HG03196 (cell line): ENCODE data around the gene NOTCH1.

Experiments used
- ATAC-seq: cut with Tn5 transposase; IDR thresholded peaks from one replicate; pipeline ENCODE4 v1.9.1; 2021; ENCODE audit not compliant: unreplicated experiment

Gene NOTCH1

DNA sequence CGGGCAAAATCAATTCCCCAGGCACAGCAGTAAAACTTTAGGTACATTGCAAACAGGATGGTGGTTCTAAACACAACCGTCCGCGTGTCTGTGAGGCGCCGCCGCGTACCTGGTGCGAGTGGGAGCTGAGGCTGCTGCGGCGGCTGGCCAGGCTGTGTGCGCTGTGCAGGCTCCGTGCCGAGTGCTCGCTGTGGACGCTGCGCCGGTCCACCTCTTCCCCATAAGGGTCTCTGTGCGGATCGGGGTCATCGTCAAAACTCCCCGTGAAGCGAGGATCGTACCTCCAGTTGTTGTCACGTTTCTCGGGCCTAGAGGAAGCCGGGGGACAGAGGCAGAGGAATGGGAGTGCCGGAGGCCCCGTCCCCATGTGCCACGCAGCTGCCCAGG is 79.7 kb downstream of the NOTCH1 start:
- no peak for ATAC-seq

GRCh38 chr9:136465500-136466154 is 80.2 kb downstream of the NOTCH1 start:
- no peak for ATAC-seq

GRCh38 chr9:136464241-136464640 is 81.6 kb downstream of the NOTCH1 start:
- no peak for ATAC-seq

DNA sequence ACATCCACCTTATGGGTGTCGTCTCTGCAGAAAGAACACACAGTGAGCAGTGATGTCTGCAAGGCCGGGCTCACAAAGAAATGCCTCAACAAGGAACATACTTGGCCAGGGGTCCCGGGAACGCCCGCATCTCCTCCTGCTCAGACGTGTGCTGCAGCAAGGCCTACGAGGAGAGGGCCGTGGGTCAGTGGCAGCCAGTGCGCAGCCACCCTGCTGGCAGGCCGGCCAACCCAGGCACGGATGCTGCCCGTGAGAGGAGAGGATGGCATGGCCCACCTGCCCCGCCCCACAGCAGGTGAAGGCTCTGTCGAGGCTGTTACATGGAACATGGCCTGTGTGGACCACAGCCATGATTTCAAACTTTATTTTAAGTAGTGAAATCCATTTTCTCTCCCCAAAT is 82.3 kb downstream of the NOTCH1 start:
- ATAC-seq = no peak

DNA sequence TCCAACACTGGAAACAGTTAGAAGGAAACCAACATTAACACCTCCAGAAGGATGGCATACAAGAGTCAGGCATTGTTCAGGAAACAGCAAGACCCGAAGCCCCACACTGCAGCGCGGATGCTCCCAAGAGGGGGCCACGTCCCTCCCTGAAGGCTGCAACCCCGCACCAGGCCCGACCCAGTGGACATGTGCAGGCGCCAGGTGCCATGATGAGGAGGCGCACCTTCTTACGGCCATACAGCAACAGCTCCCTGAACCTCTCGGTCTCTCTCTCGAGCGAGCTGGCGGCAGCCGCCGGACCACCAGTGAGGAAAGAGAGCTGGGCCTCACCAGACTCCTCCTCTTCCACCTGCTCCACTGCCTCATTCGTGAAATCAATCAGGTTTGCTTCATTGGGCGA is 83.2 kb downstream of the NOTCH1 start:
- ATAC-seq = no peak

DNA sequence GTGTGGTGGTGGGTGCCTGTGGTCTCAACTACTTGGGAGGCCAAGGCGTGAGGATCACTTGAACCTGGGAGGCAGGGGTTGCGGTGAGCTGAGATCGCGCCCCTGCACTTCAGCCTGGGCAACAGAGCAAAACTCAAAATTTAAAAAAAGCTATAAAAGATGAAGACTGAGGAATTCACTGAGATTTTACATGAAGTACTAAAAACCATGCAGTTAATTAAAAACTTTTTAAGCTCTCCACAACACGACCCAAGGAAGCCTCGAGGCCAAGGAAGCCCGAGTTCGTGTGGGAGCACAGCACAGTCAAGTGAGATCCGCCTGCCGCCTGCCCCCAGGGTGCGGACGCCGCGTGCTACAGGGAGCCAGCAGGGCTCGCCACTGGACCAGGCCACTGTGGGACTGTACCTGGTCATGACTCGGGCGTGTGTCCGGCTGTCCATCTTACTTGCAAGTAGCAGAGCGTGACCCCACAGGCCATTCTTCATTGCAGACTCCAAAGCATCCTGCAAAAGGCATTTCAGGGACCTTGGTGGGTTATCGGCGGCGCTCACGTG is 85.0 kb downstream of the NOTCH1 start:
- ATAC-seq = no peak

- no peak for ATAC-seq
These were observed 86.4 kb downstream of the NOTCH1 start for GRCh38 chr9:136459425-136459824.

- ATAC-seq = no peak
These were observed 88.5 kb downstream of the NOTCH1 start for GRCh38 chr9:136457326-136457725.

GRCh38 chr9:136456258-136456657 is 89.6 kb downstream of the NOTCH1 start:
- ATAC-seq = no peak

GRCh38 chr9:136455043-136456002 is 90.5 kb downstream of the NOTCH1 start:
- no peak for ATAC-seq

GRCh38 chr9:136454026-136454796 is 91.6 kb downstream of the NOTCH1 start:
- no peak for ATAC-seq

- no peak for ATAC-seq
These were observed 92.5 kb downstream of the NOTCH1 start for GRCh38 chr9:136453326-136453725.

GRCh38 chr9:136451221-136451877 is 94.5 kb downstream of the NOTCH1 start:
- no peak for ATAC-seq

DNA sequence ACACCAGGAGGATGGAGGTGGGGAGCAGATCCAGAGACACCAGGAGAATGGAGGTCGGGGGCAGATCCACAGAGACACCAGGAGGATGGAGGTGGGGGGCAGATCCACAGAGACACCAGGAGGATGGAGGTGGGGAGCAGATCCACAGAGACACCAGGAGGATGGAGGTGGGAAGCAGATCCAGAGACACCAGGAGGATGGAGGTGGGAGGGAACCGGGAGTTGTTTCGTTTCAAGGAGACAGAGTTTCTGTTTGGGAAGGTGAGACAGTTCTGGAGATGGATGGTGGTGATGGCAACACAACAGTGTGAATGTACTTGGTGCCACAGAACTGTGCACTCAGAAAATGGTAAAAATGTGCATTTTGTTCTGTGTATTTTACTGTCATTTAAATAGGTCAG is 97.2 kb downstream of the NOTCH1 start:
- no peak for ATAC-seq

DNA sequence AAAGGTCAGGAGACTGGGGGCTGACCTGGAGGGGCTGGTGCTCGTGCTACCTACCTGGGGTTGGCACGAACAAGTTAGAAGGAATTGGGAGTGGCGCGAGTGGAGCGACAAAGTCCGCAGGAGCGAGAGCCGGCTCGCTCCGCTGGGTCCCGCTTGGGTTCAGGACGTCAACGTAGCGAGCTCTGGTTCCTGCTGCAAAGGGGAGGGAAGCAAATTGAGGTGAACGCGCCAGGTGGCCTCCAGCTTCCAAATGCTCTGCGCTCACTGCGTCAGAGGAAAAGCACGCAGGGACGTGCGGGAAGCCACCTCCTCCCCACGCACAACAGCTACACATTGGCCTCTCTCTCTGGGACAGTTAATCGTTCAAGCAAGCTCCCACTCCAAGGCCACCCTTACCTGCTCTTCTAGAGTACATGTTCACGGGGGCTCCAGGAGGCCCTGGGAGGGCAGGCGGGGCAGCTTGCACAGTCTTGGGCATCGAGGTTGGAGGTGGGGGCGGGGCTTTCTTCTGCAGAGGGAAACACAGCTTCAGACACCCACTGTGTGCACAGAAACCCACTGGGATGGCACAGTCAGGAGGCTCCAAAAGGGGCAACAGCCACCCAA is 98.6 kb downstream of the NOTCH1 start:
- ATAC-seq = no peak

DNA sequence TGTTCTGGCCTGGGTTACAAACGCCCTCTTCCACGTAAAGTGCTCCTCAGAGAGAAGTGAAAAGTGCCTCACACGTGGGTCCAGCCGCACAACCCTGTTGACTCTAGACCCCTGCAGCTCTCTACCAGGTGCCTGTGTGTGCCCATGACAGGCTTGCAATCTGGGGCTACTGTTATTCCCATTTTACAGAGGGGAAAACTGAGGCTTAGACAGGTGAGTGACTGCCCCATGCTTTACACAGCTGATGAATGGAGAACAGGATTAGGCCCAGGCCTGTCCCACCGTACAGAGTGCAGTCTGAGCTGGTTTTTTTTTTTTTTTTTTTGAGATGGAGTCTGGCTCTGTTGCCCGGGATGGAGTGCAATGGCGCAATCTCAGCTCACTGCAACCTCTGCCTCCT is 100.0 kb downstream of the NOTCH1 start:
- no peak for ATAC-seq
